Choroid plexus epithelial cell (primary cell): ENCODE results near the gene ATP6V1E1.
"Not testable (repeated sequence)": the region's sequence is repeated elsewhere in the genome, so short reads cannot be mapped to it uniquely, and the experiment has no call there.

Experiments used
- DNase-seq: peaks from one replicate; pipeline ENCODE4 v3.0.0-alpha.2; 2010; ENCODE audit warnings: low read depth
- H3K4me3 ChIP-seq: 2 replicates; pipeline ENCODE4 v1.5.1; 2011; ENCODE audit warnings: low read depth, mild to moderate bottlenecking, control low read depth, low read length, moderate library complexity
- TF ChIP-seq, protein P1 (sequence below): conservative IDR thresholded peaks from 2 replicates; pipeline ENCODE4 v1.5.1; 2011; ENCODE audit warnings: low read depth, mild to moderate bottlenecking, control low read depth, inconsistent platforms, low read length, moderate library complexity

The ATP6V1E1 gene

GRCh38 chr22:17628406-17629172, at the start of gene ATP6V1E1:
Gene ATP6V1E1, minus strand, starts transcription at chr22:17628749. Its CDS starts 114 bp downstream, at chr22:17628635.
- TF ChIP-seq, protein P1, sequence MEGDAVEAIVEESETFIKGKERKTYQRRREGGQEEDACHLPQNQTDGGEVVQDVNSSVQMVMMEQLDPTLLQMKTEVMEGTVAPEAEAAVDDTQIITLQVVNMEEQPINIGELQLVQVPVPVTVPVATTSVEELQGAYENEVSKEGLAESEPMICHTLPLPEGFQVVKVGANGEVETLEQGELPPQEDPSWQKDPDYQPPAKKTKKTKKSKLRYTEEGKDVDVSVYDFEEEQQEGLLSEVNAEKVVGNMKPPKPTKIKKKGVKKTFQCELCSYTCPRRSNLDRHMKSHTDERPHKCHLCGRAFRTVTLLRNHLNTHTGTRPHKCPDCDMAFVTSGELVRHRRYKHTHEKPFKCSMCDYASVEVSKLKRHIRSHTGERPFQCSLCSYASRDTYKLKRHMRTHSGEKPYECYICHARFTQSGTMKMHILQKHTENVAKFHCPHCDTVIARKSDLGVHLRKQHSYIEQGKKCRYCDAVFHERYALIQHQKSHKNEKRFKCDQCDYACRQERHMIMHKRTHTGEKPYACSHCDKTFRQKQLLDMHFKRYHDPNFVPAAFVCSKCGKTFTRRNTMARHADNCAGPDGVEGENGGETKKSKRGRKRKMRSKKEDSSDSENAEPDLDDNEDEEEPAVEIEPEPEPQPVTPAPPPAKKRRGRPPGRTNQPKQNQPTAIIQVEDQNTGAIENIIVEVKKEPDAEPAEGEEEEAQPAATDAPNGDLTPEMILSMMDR: no peak
- DNase-seq: peak; percentile 99
- H3K4me3 ChIP-seq: peak within 1 kb of the TSS; percentile 81

GRCh38 chr22:17675584-17675983, 47.0 kb upstream of the ATP6V1E1 start:
- TF ChIP-seq, protein P1: no peak
- no peak overlapping the region for H3K4me3 ChIP-seq
- DNase-seq: no peak

- H3K4me3 ChIP-seq: no peak overlapping the region
- TF ChIP-seq, protein P1: no peak
These were observed 45.6 kb upstream of the ATP6V1E1 start for GRCh38 chr22:17674152-17674551.

GRCh38 chr22:17672417-17672991, 44.0 kb upstream of the ATP6V1E1 start:
- no peak overlapping the region for H3K4me3 ChIP-seq
- TF ChIP-seq, protein P1: no peak
- DNase-seq: peak; percentile 25

More at GRCh38 chr22:17674152-17674551, 45.6 kb upstream of the ATP6V1E1 start:
- DNase-seq: no peak

GRCh38 chr22:17671521-17672092, 43.1 kb upstream of the ATP6V1E1 start:
- not testable (repeated sequence) for H3K4me3 ChIP-seq
- DNase-seq: peak; percentile 9

- TF ChIP-seq, protein P1: no peak
- DNase-seq: peak; percentile 22
- no peak overlapping the region for H3K4me3 ChIP-seq
These were observed 37.3 kb upstream of the ATP6V1E1 start for GRCh38 chr22:17665854-17666253.

- H3K4me3 ChIP-seq: no peak overlapping the region
- no peak for DNase-seq
- TF ChIP-seq, protein P1: no peak
These were observed 36.7 kb upstream of the ATP6V1E1 start for GRCh38 chr22:17665248-17665647.
